Measurements from ENCODE around the gene SSH3. TPM values are rescaled to one million over a fixed set of nuclear protein-coding genes. Genes with fewer than 3 reads are reported as not detected.
"Not testable (repeated sequence)": the region's sequence is repeated elsewhere in the genome, so short reads cannot be mapped to it uniquely, and the experiment has no call there.

SSH3 gene
- total and polyA plus RNA-seq, 2 donors (not counting 1 experiment from before 2014, with no cell fraction given): 6.9 to 15.7 TPM

- Histone ChIP-seq H3K27ac (ENCODE audit: insufficient read depth, low read length) (no peak overlapping the region), H3K9ac (ENCODE audit: insufficient read depth, low read length) (no peak overlapping the region), H3K27me3 (ENCODE audit: control insufficient read depth, insufficient read depth, low read length) (no peaks in the 10 kb centered on the region), H4K20me1 (ENCODE audit: control insufficient read depth, extremely low read depth, insufficient read depth, low read length) (no peaks in the 10 kb centered on the region), H3K9me3 (ENCODE audit: control insufficient read depth, insufficient read depth, low read depth, low read length) (no peaks in the 10 kb centered on the region), H3K79me2 (ENCODE audit: control insufficient read depth, insufficient read depth, low read length) (no peaks in the 10 kb centered on the region), H3K4me1 (ENCODE audit: control insufficient read depth, extremely low read depth, insufficient read depth, low read length) (peaks cover 8% of the 10 kb centered on the region), H3K36me3 (ENCODE audit: control insufficient read depth, insufficient read depth, low read length) (peaks cover 12% of the 10 kb centered on the region), H3K4me3 (replicated peaks in 1 of 4; ENCODE audit: control extremely low read depth in 1 of 4, insufficient read depth in 1 of 4, low read depth in 3 of 4, low read length in 4 of 4) (no peak overlapping the region), H3K4me2 (ENCODE audit: extremely low read depth, insufficient read depth, low read length) (no peak overlapping the region), H2AFZ (ENCODE audit: low read length) (no peak overlapping the region)
- TF ChIP-seq EZH2 (IDR thresholded peaks at IDR 0.05; ENCODE audit: low read length, missing control alignments) (no peak), CTCF (conservative IDR thresholded peaks at IDR 0.05 in 1 of 2, IDR thresholded peaks at IDR 0.05 in 1 of 2; ENCODE audit: low read depth in 1 of 2, low read length in 2 of 2) (no peak)
- no peak for DNase-seq (ENCODE audit: low read depth in 2 of 2)
Observed at GRCh38 chr11:67260406-67260805, 42.9 kb upstream of the SSH3 start.

GRCh38 chr11:67260885-67261639 lies 42.3 kb upstream of the SSH3 start:
- peak overlapping the region; percentile 47 for H3K9ac ChIP-seq (ENCODE audit: insufficient read depth, low read length)
- DNase-seq (ENCODE audit: low read depth in 2 of 2): peak; percentile 37 to 44
- not testable (repeated sequence) for H3K27me3 ChIP-seq (ENCODE audit: control insufficient read depth, insufficient read depth, low read length); H3K36me3 ChIP-seq (ENCODE audit: control insufficient read depth, insufficient read depth, low read length); H3K79me2 ChIP-seq (ENCODE audit: control insufficient read depth, insufficient read depth, low read length); H4K20me1 ChIP-seq (ENCODE audit: control insufficient read depth, extremely low read depth, insufficient read depth, low read length); H3K9me3 ChIP-seq (ENCODE audit: control insufficient read depth, insufficient read depth, low read depth, low read length); H3K27ac ChIP-seq (ENCODE audit: insufficient read depth, low read length)
- peak overlapping the region; percentile 23 to 51 (median 34) for H3K4me3 ChIP-seq (replicated peaks in 1 of 4; ENCODE audit: control extremely low read depth in 1 of 4, insufficient read depth in 1 of 4, low read depth in 3 of 4, low read length in 4 of 4)
- peak overlapping the region; percentile 90 for H2AFZ ChIP-seq (ENCODE audit: low read length)
- peaks cover 12% of the 10 kb centered on the region for H3K4me1 ChIP-seq (ENCODE audit: control insufficient read depth, extremely low read depth, insufficient read depth, low read length)
- H3K4me2 ChIP-seq (ENCODE audit: extremely low read depth, insufficient read depth, low read length): peak overlapping the region; percentile 91

GRCh38 chr11:67261640-67261945 lies 41.7 kb upstream of the SSH3 start:
- Histone ChIP-seq H3K9ac (ENCODE audit: insufficient read depth, low read length) (no peak overlapping the region), H3K36me3 (ENCODE audit: control insufficient read depth, insufficient read depth, low read length) (peaks cover 2% of the 10 kb centered on the region), H3K9me3 (ENCODE audit: control insufficient read depth, insufficient read depth, low read depth, low read length) (no peaks in the 10 kb centered on the region), H3K27me3 (ENCODE audit: control insufficient read depth, insufficient read depth, low read length) (no peaks in the 10 kb centered on the region), H3K27ac (ENCODE audit: insufficient read depth, low read length) (no peak overlapping the region), H3K4me3 (replicated peaks in 1 of 4; ENCODE audit: control extremely low read depth in 1 of 4, insufficient read depth in 1 of 4, low read depth in 3 of 4, low read length in 4 of 4) (peak overlapping the region in 1 of 4 experiments; percentile 51), H3K4me1 (ENCODE audit: control insufficient read depth, extremely low read depth, insufficient read depth, low read length) (peaks cover 12% of the 10 kb centered on the region), H3K4me2 (ENCODE audit: extremely low read depth, insufficient read depth, low read length) (peak overlapping the region; percentile 41), H4K20me1 (ENCODE audit: control insufficient read depth, extremely low read depth, insufficient read depth, low read length) (no peaks in the 10 kb centered on the region), H2AFZ (ENCODE audit: low read length) (peak overlapping the region; percentile 34), H3K79me2 (ENCODE audit: control insufficient read depth, insufficient read depth, low read length) (no peaks in the 10 kb centered on the region)
- no peak for DNase-seq (ENCODE audit: low read depth in 2 of 2)
- TF ChIP-seq CTCF (conservative IDR thresholded peaks at IDR 0.05 in 1 of 2, IDR thresholded peaks at IDR 0.05 in 1 of 2; ENCODE audit: low read depth in 1 of 2, low read length in 2 of 2): peak in 1 of 2 donors; percentile 36
- no peak for TF ChIP-seq EZH2 (IDR thresholded peaks at IDR 0.05; ENCODE audit: low read length, missing control alignments)

All from fibroblast of lung (primary cell).